ENCODE results near the gene LRRFIP1. TPM values are rescaled to one million over a fixed set of nuclear protein-coding genes. Genes with fewer than 3 reads are reported as not detected.

Gene LRRFIP1
- polyA plus RNA-seq, 2 donors, result 58.9 to 69.5 TPM

- H3K36me3 ChIP-seq (ENCODE audit: control insufficient read depth in 2 of 2, insufficient read depth in 2 of 2, low read length in 1 of 2), result no peaks in the 10 kb centered on the region
- no peaks in the 10 kb centered on the region for H3K4me1 ChIP-seq (ENCODE audit: control insufficient read depth in 2 of 2, insufficient read depth in 2 of 2, low read length in 1 of 2)
- H3K27ac ChIP-seq (ENCODE audit: low read depth in 2 of 2, low read length in 1 of 2), result no peak overlapping the region
- H3K4me3 ChIP-seq (ENCODE audit: low read depth in 1 of 2, low read length in 2 of 2), result no peak overlapping the region
- H3K27me3 ChIP-seq (ENCODE audit: control insufficient read depth in 1 of 2, insufficient read depth in 2 of 2, low read length in 2 of 2), result no peaks in the 10 kb centered on the region
- 74 to 75% methylated on average over 6 of the region's 6 CpGs for WGBS, 2 donors
- no peaks in the 10 kb centered on the region for H3K9me3 ChIP-seq (ENCODE audit: control insufficient read depth in 2 of 2, insufficient read depth in 1 of 2, low read depth in 1 of 2, low read length in 1 of 2)
Measured at GRCh38 chr2:237791977-237792727, 164.8 kb downstream of the LRRFIP1 start.

GRCh38 chr2:237797253-237797652 is 169.9 kb downstream of the LRRFIP1 start:
- no peaks in the 10 kb centered on the region for H3K36me3 ChIP-seq (ENCODE audit: control insufficient read depth in 2 of 2, insufficient read depth in 2 of 2, low read length in 1 of 2)
- 93 to 96% methylated on average over 3 of the region's 3 CpGs for WGBS, 2 donors
- no peak overlapping the region for H3K4me3 ChIP-seq (ENCODE audit: low read depth in 1 of 2, low read length in 2 of 2)
- H3K27me3 ChIP-seq (ENCODE audit: control insufficient read depth in 1 of 2, insufficient read depth in 2 of 2, low read length in 2 of 2), result no peaks in the 10 kb centered on the region
- H3K27ac ChIP-seq (ENCODE audit: low read depth in 2 of 2, low read length in 1 of 2), result no peak overlapping the region
- H3K9me3 ChIP-seq (ENCODE audit: control insufficient read depth in 2 of 2, insufficient read depth in 1 of 2, low read depth in 1 of 2, low read length in 1 of 2), result peaks cover 0 to 8% of the 10 kb centered on the region in 2 donors
- H3K4me1 ChIP-seq (ENCODE audit: control insufficient read depth in 2 of 2, insufficient read depth in 2 of 2, low read length in 1 of 2), result no peaks in the 10 kb centered on the region

- no peaks in the 10 kb centered on the region for H3K36me3 ChIP-seq (ENCODE audit: control insufficient read depth in 2 of 2, insufficient read depth in 2 of 2, low read length in 1 of 2)
- H3K9me3 ChIP-seq (ENCODE audit: control insufficient read depth in 2 of 2, insufficient read depth in 1 of 2, low read depth in 1 of 2, low read length in 1 of 2), result peaks cover 0 to 8% of the 10 kb centered on the region in 2 donors
- WGBS, 2 donors, result 82 to 83% methylated on average over 84 of the region's 84 CpGs
- H3K27ac ChIP-seq (ENCODE audit: low read depth in 2 of 2, low read length in 1 of 2), result no peak within 1 kb of the TSS
- H3K4me3 ChIP-seq (ENCODE audit: low read depth in 1 of 2, low read length in 2 of 2), result no peak within 1 kb of the TSS
- no peaks in the 10 kb centered on the region for H3K4me1 ChIP-seq (ENCODE audit: control insufficient read depth in 2 of 2, insufficient read depth in 2 of 2, low read length in 1 of 2)
- H3K27me3 ChIP-seq (ENCODE audit: control insufficient read depth in 1 of 2, insufficient read depth in 2 of 2, low read length in 2 of 2), result no peaks in the 10 kb centered on the region
Measured at GRCh38 chr2:237798236-237799059, 171.1 kb downstream of the LRRFIP1 start, which contains the start of gene RBM44. TSS of gene RBM44 (plus strand) at chr2:237798779. CDS start at chr2:237813610, 14,831 bp downstream.

GRCh38 chr2:237799060-237799428 is 171.7 kb downstream of the LRRFIP1 start:
- H3K4me1 ChIP-seq (ENCODE audit: control insufficient read depth in 2 of 2, insufficient read depth in 2 of 2, low read length in 1 of 2), result no peaks in the 10 kb centered on the region
- no peaks in the 10 kb centered on the region for H3K36me3 ChIP-seq (ENCODE audit: control insufficient read depth in 2 of 2, insufficient read depth in 2 of 2, low read length in 1 of 2)
- peaks cover 0 to 8% of the 10 kb centered on the region in 2 donors for H3K9me3 ChIP-seq (ENCODE audit: control insufficient read depth in 2 of 2, insufficient read depth in 1 of 2, low read depth in 1 of 2, low read length in 1 of 2)
- WGBS, 2 donors, result 92 to 93% methylated on average over 34 of the region's 34 CpGs
- no peak overlapping the region for H3K4me3 ChIP-seq (ENCODE audit: low read depth in 1 of 2, low read length in 2 of 2)
- no peaks in the 10 kb centered on the region for H3K27me3 ChIP-seq (ENCODE audit: control insufficient read depth in 1 of 2, insufficient read depth in 2 of 2, low read length in 2 of 2)
- H3K27ac ChIP-seq (ENCODE audit: low read depth in 2 of 2, low read length in 1 of 2), result no peak overlapping the region

GRCh38 chr2:237801466-237801865 is 174.1 kb downstream of the LRRFIP1 start:
- Histone ChIP-seq H3K4me1 (ENCODE audit: control insufficient read depth in 2 of 2, insufficient read depth in 2 of 2, low read length in 1 of 2) (no peaks in the 10 kb centered on the region), H3K9me3 (ENCODE audit: control insufficient read depth in 2 of 2, insufficient read depth in 1 of 2, low read depth in 1 of 2, low read length in 1 of 2) (peaks cover 0 to 8% of the 10 kb centered on the region in 2 donors), H3K27me3 (ENCODE audit: control insufficient read depth in 1 of 2, insufficient read depth in 2 of 2, low read length in 2 of 2) (no peaks in the 10 kb centered on the region), H3K36me3 (ENCODE audit: control insufficient read depth in 2 of 2, insufficient read depth in 2 of 2, low read length in 1 of 2) (no peaks in the 10 kb centered on the region), H3K27ac (ENCODE audit: low read depth in 2 of 2, low read length in 1 of 2) (no peak overlapping the region), H3K4me3 (ENCODE audit: low read depth in 1 of 2, low read length in 2 of 2) (no peak overlapping the region)
- 86 to 87% methylated on average over 2 of the region's 2 CpGs for WGBS, 2 donors

- no peaks in the 10 kb centered on the region for H3K4me1 ChIP-seq (ENCODE audit: control insufficient read depth in 2 of 2, insufficient read depth in 2 of 2, low read length in 1 of 2)
- 68 to 71% methylated on average over 2 of the region's 2 CpGs for WGBS, 2 donors
- no peaks in the 10 kb centered on the region for H3K9me3 ChIP-seq (ENCODE audit: control insufficient read depth in 2 of 2, insufficient read depth in 1 of 2, low read depth in 1 of 2, low read length in 1 of 2)
- no peaks in the 10 kb centered on the region for H3K36me3 ChIP-seq (ENCODE audit: control insufficient read depth in 2 of 2, insufficient read depth in 2 of 2, low read length in 1 of 2)
- no peak overlapping the region for H3K27ac ChIP-seq (ENCODE audit: low read depth in 2 of 2, low read length in 1 of 2)
- no peak overlapping the region for H3K4me3 ChIP-seq (ENCODE audit: low read depth in 1 of 2, low read length in 2 of 2)
- H3K27me3 ChIP-seq (ENCODE audit: control insufficient read depth in 1 of 2, insufficient read depth in 2 of 2, low read length in 2 of 2), result no peaks in the 10 kb centered on the region
Measured at GRCh38 chr2:237806334-237806733, 178.9 kb downstream of the LRRFIP1 start.

GRCh38 chr2:237815637-237816036 is 188.2 kb downstream of the LRRFIP1 start:
- no peaks in the 10 kb centered on the region for H3K9me3 ChIP-seq (ENCODE audit: control insufficient read depth in 2 of 2, insufficient read depth in 1 of 2, low read depth in 1 of 2, low read length in 1 of 2)
- no peaks in the 10 kb centered on the region for H3K36me3 ChIP-seq (ENCODE audit: control insufficient read depth in 2 of 2, insufficient read depth in 2 of 2, low read length in 1 of 2)
- 73 to 78% methylated on average over 1 of the region's 1 CpG for WGBS, 2 donors
- no peaks in the 10 kb centered on the region for H3K27me3 ChIP-seq (ENCODE audit: control insufficient read depth in 1 of 2, insufficient read depth in 2 of 2, low read length in 2 of 2)
- no peak overlapping the region for H3K4me3 ChIP-seq (ENCODE audit: low read depth in 1 of 2, low read length in 2 of 2)
- no peaks in the 10 kb centered on the region for H3K4me1 ChIP-seq (ENCODE audit: control insufficient read depth in 2 of 2, insufficient read depth in 2 of 2, low read length in 1 of 2)
- no peak overlapping the region for H3K27ac ChIP-seq (ENCODE audit: low read depth in 2 of 2, low read length in 1 of 2)

GRCh38 chr2:237816531-237816930 is 189.1 kb downstream of the LRRFIP1 start:
- no peak overlapping the region for H3K4me3 ChIP-seq (ENCODE audit: low read depth in 1 of 2, low read length in 2 of 2)
- 95 to 100% methylated on average over 1 of the region's 1 CpG for WGBS, 2 donors
- no peaks in the 10 kb centered on the region for H3K36me3 ChIP-seq (ENCODE audit: control insufficient read depth in 2 of 2, insufficient read depth in 2 of 2, low read length in 1 of 2)
- H3K4me1 ChIP-seq (ENCODE audit: control insufficient read depth in 2 of 2, insufficient read depth in 2 of 2, low read length in 1 of 2), result no peaks in the 10 kb centered on the region
- H3K27me3 ChIP-seq (ENCODE audit: control insufficient read depth in 1 of 2, insufficient read depth in 2 of 2, low read length in 2 of 2), result no peaks in the 10 kb centered on the region
- no peaks in the 10 kb centered on the region for H3K9me3 ChIP-seq (ENCODE audit: control insufficient read depth in 2 of 2, insufficient read depth in 1 of 2, low read depth in 1 of 2, low read length in 1 of 2)
- H3K27ac ChIP-seq (ENCODE audit: low read depth in 2 of 2, low read length in 1 of 2), result no peak overlapping the region

- H3K36me3 ChIP-seq (ENCODE audit: control insufficient read depth in 2 of 2, insufficient read depth in 2 of 2, low read length in 1 of 2), result no peaks in the 10 kb centered on the region
- no peak overlapping the region for H3K4me3 ChIP-seq (ENCODE audit: low read depth in 1 of 2, low read length in 2 of 2)
- no peaks in the 10 kb centered on the region for H3K27me3 ChIP-seq (ENCODE audit: control insufficient read depth in 1 of 2, insufficient read depth in 2 of 2, low read length in 2 of 2)
- no peak overlapping the region for H3K27ac ChIP-seq (ENCODE audit: low read depth in 2 of 2, low read length in 1 of 2)
- H3K4me1 ChIP-seq (ENCODE audit: control insufficient read depth in 2 of 2, insufficient read depth in 2 of 2, low read length in 1 of 2), result no peaks in the 10 kb centered on the region
- H3K9me3 ChIP-seq (ENCODE audit: control insufficient read depth in 2 of 2, insufficient read depth in 1 of 2, low read depth in 1 of 2, low read length in 1 of 2), result no peaks in the 10 kb centered on the region
- 55 to 59% methylated on average over 5 of the region's 5 CpGs for WGBS, 2 donors
Measured at GRCh38 chr2:237818066-237818473, 190.7 kb downstream of the LRRFIP1 start.
